Progenitor cell of endocrine pancreas (in vitro differentiated cells): ENCODE measurements around the gene TSHZ1. TPM values are rescaled to one million over a fixed set of nuclear protein-coding genes. Genes with fewer than 3 reads are reported as not detected.

Experiments used
- DNase-seq: peaks from one replicate; pipeline ENCODE4 v3.0.0; 2021; ENCODE audit warnings: low spot score; ENCODE audit not compliant: unreplicated experiment
- H3K27ac Mint-ChIP-seq: 2 replicates; pipeline ENCODE4 v1.8.0; 2021; ENCODE audit warnings: mild to moderate bottlenecking, moderate library complexity, mixed read lengths
- H3K27me3 Mint-ChIP-seq: 2 replicates; pipeline ENCODE4 v1.8.0; 2021; ENCODE audit warnings: mixed read lengths
- H3K36me3 Mint-ChIP-seq: 2 replicates; pipeline ENCODE4 v1.8.0; 2022; ENCODE audit warnings: mixed read lengths; ENCODE audit not compliant: insufficient read depth
- H3K4me1 Mint-ChIP-seq: 2 replicates; pipeline ENCODE4 v1.8.0; 2021; ENCODE audit warnings: low read depth, mixed read lengths
- H3K4me3 Mint-ChIP-seq: 2 replicates; pipeline ENCODE4 v1.8.0; 2021; ENCODE audit warnings: low read depth, mild to moderate bottlenecking, moderate library complexity, mixed read lengths
- H3K9me3 Mint-ChIP-seq: 2 replicates; pipeline ENCODE4 v1.8.0; 2021; ENCODE audit warnings: low read depth, mixed read lengths
- total RNA-seq: library from RNA; stranded (reverse); gene quantifications from 2 replicates; pipeline ENCODE4 v1.2.1, GENCODE V29; 2021
- TF ChIP-seq, protein P1 (sequence below): fragments of 200-600 bp; sonication (generic); IDR thresholded peaks from one replicate; pipeline ENCODE4 v1.5.0; 2021; ENCODE audit warnings: antibody characterized with exemption, mild to moderate bottlenecking; ENCODE audit not compliant: unreplicated experiment

TSHZ1 gene
- total RNA-seq, 1 donor from 2014 or later, result 17.1 TPM

DNA sequence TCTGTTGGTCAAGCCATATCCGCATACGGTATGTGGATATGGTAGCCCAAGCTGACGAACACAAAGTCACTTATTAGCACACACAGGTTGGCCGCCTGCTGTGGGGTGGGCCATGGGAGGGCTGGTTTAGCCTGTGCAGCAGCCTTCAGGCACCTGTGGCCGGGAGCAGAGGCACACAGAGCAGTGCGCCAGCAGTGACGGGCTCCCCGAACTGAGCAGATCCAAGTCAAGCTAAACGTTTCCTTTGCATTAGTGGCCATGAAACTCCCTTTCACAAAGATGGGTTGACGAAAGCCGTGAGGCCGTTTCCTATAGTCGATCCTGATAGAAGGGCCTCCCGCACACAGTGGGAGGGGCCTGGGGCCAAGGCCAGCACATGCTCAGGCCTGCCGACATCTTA is 72.1 kb downstream of the TSHZ1 start:
- TF ChIP-seq, protein P1, sequence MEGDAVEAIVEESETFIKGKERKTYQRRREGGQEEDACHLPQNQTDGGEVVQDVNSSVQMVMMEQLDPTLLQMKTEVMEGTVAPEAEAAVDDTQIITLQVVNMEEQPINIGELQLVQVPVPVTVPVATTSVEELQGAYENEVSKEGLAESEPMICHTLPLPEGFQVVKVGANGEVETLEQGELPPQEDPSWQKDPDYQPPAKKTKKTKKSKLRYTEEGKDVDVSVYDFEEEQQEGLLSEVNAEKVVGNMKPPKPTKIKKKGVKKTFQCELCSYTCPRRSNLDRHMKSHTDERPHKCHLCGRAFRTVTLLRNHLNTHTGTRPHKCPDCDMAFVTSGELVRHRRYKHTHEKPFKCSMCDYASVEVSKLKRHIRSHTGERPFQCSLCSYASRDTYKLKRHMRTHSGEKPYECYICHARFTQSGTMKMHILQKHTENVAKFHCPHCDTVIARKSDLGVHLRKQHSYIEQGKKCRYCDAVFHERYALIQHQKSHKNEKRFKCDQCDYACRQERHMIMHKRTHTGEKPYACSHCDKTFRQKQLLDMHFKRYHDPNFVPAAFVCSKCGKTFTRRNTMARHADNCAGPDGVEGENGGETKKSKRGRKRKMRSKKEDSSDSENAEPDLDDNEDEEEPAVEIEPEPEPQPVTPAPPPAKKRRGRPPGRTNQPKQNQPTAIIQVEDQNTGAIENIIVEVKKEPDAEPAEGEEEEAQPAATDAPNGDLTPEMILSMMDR, result no peak
- peaks cover 4% of the 10 kb centered on the region for H3K4me1 Mint-ChIP-seq
- DNase-seq, result no peak
- no peak overlapping the region for H3K4me3 Mint-ChIP-seq
- no peaks in the 10 kb centered on the region for H3K27me3 Mint-ChIP-seq
- H3K9me3 Mint-ChIP-seq, result no peaks in the 10 kb centered on the region
- H3K36me3 Mint-ChIP-seq, result peaks cover 24% of the 10 kb centered on the region
- no peak overlapping the region for H3K27ac Mint-ChIP-seq

DNA sequence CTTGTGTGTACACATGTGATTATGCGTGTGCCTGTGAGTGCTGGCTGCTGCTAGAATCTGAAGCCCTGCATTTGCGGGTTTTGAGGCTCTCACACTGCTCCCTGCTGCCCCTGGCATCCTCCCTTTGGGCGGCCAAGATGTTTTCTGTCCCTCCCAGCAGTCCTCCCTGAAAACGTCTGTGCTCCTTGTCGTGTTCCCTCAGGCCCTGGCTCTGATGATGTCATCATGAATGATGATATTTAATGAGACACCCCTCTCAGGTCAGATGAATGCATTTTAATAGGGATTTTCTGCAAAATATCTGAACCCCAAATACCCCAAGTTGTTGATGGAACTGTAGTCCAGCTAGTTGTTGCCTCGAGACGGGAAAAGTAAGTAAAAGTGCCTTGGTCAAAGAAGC is 73.1 kb downstream of the TSHZ1 start:
- Mint-ChIP-seq H3K36me3 (peaks cover 32% of the 10 kb centered on the region), H3K4me1 (peaks cover 4% of the 10 kb centered on the region), H3K27ac (no peak overlapping the region), H3K27me3 (no peaks in the 10 kb centered on the region), H3K4me3 (no peak overlapping the region), H3K9me3 (no peaks in the 10 kb centered on the region)
- TF ChIP-seq, protein P1, result no peak
- DNase-seq, result no peak

- Mint-ChIP-seq H3K27ac (no peak overlapping the region), H3K36me3 (peaks cover 33% of the 10 kb centered on the region), H3K27me3 (no peaks in the 10 kb centered on the region), H3K4me1 (peaks cover 4% of the 10 kb centered on the region), H3K9me3 (no peaks in the 10 kb centered on the region), H3K4me3 (no peak overlapping the region)
- TF ChIP-seq, protein P1, result no peak
- no peak for DNase-seq
These were observed 74.0 kb downstream of the TSHZ1 start for GRCh38 chr18:75284566-75284965.

DNA sequence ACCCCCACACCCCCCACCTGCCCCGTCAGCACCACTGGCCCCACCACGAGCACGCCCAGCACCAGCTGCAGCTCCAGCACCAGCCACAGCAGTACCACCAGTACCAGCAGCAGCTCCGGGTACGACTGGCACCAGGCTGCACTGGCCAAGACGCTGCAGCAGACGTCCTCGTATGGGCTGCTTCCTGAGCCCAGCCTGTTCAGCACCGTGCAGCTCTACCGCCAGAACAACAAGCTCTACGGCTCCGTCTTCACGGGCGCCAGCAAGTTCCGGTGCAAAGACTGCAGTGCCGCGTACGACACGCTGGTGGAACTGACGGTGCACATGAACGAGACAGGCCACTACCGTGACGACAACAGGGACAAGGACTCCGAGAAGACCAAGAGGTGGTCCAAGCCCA is 75.3 kb downstream of the TSHZ1 start:
- peaks cover 10% of the 10 kb centered on the region for H3K4me1 Mint-ChIP-seq
- no peak for DNase-seq
- no peak overlapping the region for H3K27ac Mint-ChIP-seq
- no peaks in the 10 kb centered on the region for H3K9me3 Mint-ChIP-seq
- TF ChIP-seq, protein P1, result no peak
- no peaks in the 10 kb centered on the region for H3K27me3 Mint-ChIP-seq
- no peak overlapping the region for H3K4me3 Mint-ChIP-seq
- H3K36me3 Mint-ChIP-seq, result peaks cover 33% of the 10 kb centered on the region

DNA sequence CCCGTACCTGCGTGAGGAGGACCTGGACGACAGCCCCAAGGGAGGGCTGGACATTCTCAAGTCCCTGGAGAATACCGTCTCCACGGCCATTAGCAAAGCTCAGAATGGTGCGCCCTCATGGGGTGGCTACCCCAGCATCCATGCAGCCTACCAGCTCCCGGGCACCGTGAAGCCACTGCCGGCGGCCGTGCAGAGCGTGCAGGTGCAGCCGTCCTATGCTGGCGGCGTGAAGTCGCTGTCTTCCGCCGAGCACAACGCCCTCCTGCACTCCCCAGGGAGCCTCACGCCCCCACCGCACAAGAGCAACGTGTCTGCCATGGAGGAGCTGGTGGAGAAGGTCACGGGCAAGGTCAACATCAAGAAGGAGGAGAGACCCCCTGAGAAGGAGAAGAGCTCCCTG is 76.4 kb downstream of the TSHZ1 start:
- no peak for DNase-seq
- Mint-ChIP-seq H3K27ac (no peak overlapping the region), H3K4me3 (no peak overlapping the region), H3K9me3 (no peaks in the 10 kb centered on the region), H3K4me1 (peaks cover 18% of the 10 kb centered on the region), H3K36me3 (peaks cover 33% of the 10 kb centered on the region), H3K27me3 (no peaks in the 10 kb centered on the region)
- TF ChIP-seq, protein P1, result no peak
